GM23248 (cell line): Measurements from ENCODE around the gene COG5. TPM values are rescaled to one million over a fixed set of nuclear protein-coding genes. Genes with fewer than 3 reads are reported as not detected.
"Not testable (repeated sequence)": the region's sequence is repeated elsewhere in the genome, so short reads cannot be mapped to it uniquely, and the experiment has no call there.

Experiments
- DNase-seq: peaks from one replicate; pipeline ENCODE4 v3.0.0-alpha.2; 2015
- H2AFZ ChIP-seq: fragments of 200-600 bp; sonication (generic); 2 replicates; pipeline ENCODE4 v1.6.1; 2016; ENCODE audit warnings: antibody characterized with exemption
- H3F3A ChIP-seq: fragments of 200-600 bp; sonication (generic); 2 replicates; pipeline ENCODE4 v1.6.1; 2016; ENCODE audit warnings: mild to moderate bottlenecking, antibody characterized with exemption, mixed run types; ENCODE audit not compliant: insufficient read depth
- H3K27ac ChIP-seq: fragments of 200-600 bp; sonication (generic); 2 replicates; pipeline ENCODE4 v1.5.1; 2016; ENCODE audit warnings: mild to moderate bottlenecking
- H3K27me3 ChIP-seq: fragments of 200-600 bp; sonication (generic); replicated peaks from 2 replicates; pipeline ENCODE4 v1.6.1; 2016; ENCODE audit warnings: mild to moderate bottlenecking; ENCODE audit not compliant: insufficient read depth
- H3K36me3 ChIP-seq: fragments of 200-600 bp; sonication (generic); 2 replicates; pipeline ENCODE4 v1.6.1; 2016; ENCODE audit warnings: low read depth, mild to moderate bottlenecking
- H3K4me1 ChIP-seq: fragments of 200-600 bp; sonication (generic); 2 replicates; pipeline ENCODE4 v1.6.1; 2016; ENCODE audit warnings: mild to moderate bottlenecking; ENCODE audit not compliant: insufficient read depth
- H3K4me2 ChIP-seq: fragments of 200-600 bp; sonication (generic); one replicate; pipeline ENCODE4 v1.6.1; 2016; ENCODE audit warnings: mild to moderate bottlenecking; ENCODE audit not compliant: unreplicated experiment
- H3K4me3 ChIP-seq: fragments of 200-600 bp; sonication (generic); 2 replicates; pipeline ENCODE4 v1.5.1; 2016; ENCODE audit warnings: mild to moderate bottlenecking
- H3K79me2 ChIP-seq: fragments of 200-600 bp; sonication (generic); 2 replicates; pipeline ENCODE4 v1.6.1; 2016; ENCODE audit warnings: mild to moderate bottlenecking; ENCODE audit not compliant: insufficient read depth
- H3K9ac ChIP-seq: fragments of 200-600 bp; sonication (generic); 2 replicates; pipeline ENCODE4 v1.6.1; 2016; ENCODE audit warnings: mild to moderate bottlenecking
- H3K9me2 ChIP-seq: fragments of 200-600 bp; sonication (generic); 2 replicates; pipeline ENCODE4 v1.6.1; 2016; ENCODE audit warnings: mixed run types, mild to moderate bottlenecking, moderate library complexity; ENCODE audit not compliant: insufficient read depth
- H3K9me3 ChIP-seq: fragments of 200-600 bp; sonication (generic); one replicate; pipeline ENCODE4 v1.6.1; 2017; ENCODE audit warnings: low read depth
- H4K20me1 ChIP-seq: fragments of 200-600 bp; sonication (generic); 2 replicates; pipeline ENCODE4 v1.6.0; 2016; ENCODE audit not compliant: insufficient read depth
- EZH2 ChIP-seq: fragments of 200-600 bp; sonication (generic); IDR thresholded peaks from 2 replicates; pipeline ENCODE4 v1.6.1; 2018; ENCODE audit warnings: antibody characterized with exemption, mild to moderate bottlenecking; ENCODE audit not compliant: insufficient read depth, poor library complexity, severe bottlenecking
- EZH2phosphoT487 ChIP-seq: fragments of 200-600 bp; sonication (generic); IDR thresholded peaks from 2 replicates; pipeline ENCODE4 v1.6.1; 2018; ENCODE audit warnings: antibody characterized with exemption, moderate library complexity, mild to moderate bottlenecking, low read depth; ENCODE audit not compliant: insufficient read depth
- WGBS, 2 experiments: methylation state at CpG; one replicate each; pipeline ENCODE4 v1.1.6; 2015 to 2017; ENCODE audit warnings: low lambda C conversion rate in 2 of 2, low coverage in 1 of 2; ENCODE audit errors: missing lambda C conversion rate in 2 of 2; 5-methylcytosine and 5-hydroxymethylcytosine counted together
- in situ Hi-C: fragments of 300-500 bp; cut with MboI; formaldehyde crosslinking; loops from 2 replicates; pipeline ENCODE4 v1.15.0; 2020
- polyA plus RNA-seq: library from polyadenylated mRNA; unstranded; fragments of >200 nt; fragmentation: Nextera tagmentation; extraction: Ambion mirVana; gene quantifications from 2 replicates; pipeline ENCODE4 v1.2.1, GENCODE V29; 2016
- total RNA-seq: library from RNA; depleted of rRNA; stranded (reverse); fragments of >200 nt; shearing (Covaris generic); gene quantifications from 2 replicates; pipeline ENCODE4 v1.2.3, GENCODE V29; 2014

The COG5 gene
- total and polyA plus RNA-seq, 2 experiments from 2014 or later, result 20.7 to 26.0 TPM

GRCh38 chr7:107224374-107225223 lies 339.1 kb downstream of the COG5 start:
- Histone ChIP-seq H3K27me3 (no peaks in the 10 kb centered on the region), H2AFZ (no peak overlapping the region), H3F3A (no peaks in the 10 kb centered on the region), H4K20me1 (no peaks in the 10 kb centered on the region), H3K9me2 (no peaks in the 10 kb centered on the region), H3K4me2 (no peak overlapping the region), H3K9me3 (no peaks in the 10 kb centered on the region), H3K4me1 (no peaks in the 10 kb centered on the region), H3K4me3 (no peak overlapping the region), H3K79me2 (no peaks in the 10 kb centered on the region), H3K27ac (no peak overlapping the region), H3K36me3 (no peaks in the 10 kb centered on the region), H3K9ac (no peak overlapping the region)
- in situ Hi-C loops, result no loop called here
- DNase-seq, result no peak
- 86 to 93% methylated on average over 5 of the region's 5 CpGs for WGBS, 2 experiments
- TF ChIP-seq EZH2 (no peak), EZH2phosphoT487 (no peak)

- WGBS, 2 experiments, result 88 to 90% methylated on average over 4 to 6 of the region's 6 CpGs
- H3K9ac ChIP-seq, H2AFZ ChIP-seq, DNase-seq, H3K36me3 ChIP-seq, H3K27me3 ChIP-seq, H3K9me3 ChIP-seq, H3K4me1 ChIP-seq, H3K27ac ChIP-seq, in situ Hi-C loops, H3K4me2 ChIP-seq, H3F3A ChIP-seq, H3K79me2 ChIP-seq, H4K20me1 ChIP-seq, H3K9me2 ChIP-seq, H3K4me3 ChIP-seq: not testable (repeated sequence)
These were observed 342.9 kb downstream of the COG5 start for GRCh38 chr7:107220806-107221205.

GRCh38 chr7:107220356-107220755 lies 343.4 kb downstream of the COG5 start:
- TF ChIP-seq EZH2phosphoT487, result no peak
- no peak for TF ChIP-seq EZH2
- Histone ChIP-seq H3K4me1 (no peaks in the 10 kb centered on the region), H4K20me1 (no peaks in the 10 kb centered on the region), H2AFZ (no peak overlapping the region), H3K9me3 (no peaks in the 10 kb centered on the region), H3K9me2 (no peaks in the 10 kb centered on the region), H3F3A (no peaks in the 10 kb centered on the region), H3K27me3 (no peaks in the 10 kb centered on the region), H3K4me3 (no peak overlapping the region), H3K36me3 (no peaks in the 10 kb centered on the region), H3K9ac (no peak overlapping the region), H3K4me2 (no peak overlapping the region), H3K79me2 (no peaks in the 10 kb centered on the region), H3K27ac (no peak overlapping the region)
- in situ Hi-C loops, result no loop called here
- no peak for DNase-seq
- 94 to 96% methylated on average over 5 of the region's 5 CpGs for WGBS, 2 experiments

- H3K27me3 ChIP-seq, result no peaks in the 10 kb centered on the region
- 93 to 94% methylated on average over 2 of the region's 2 CpGs for WGBS, 2 experiments
- no peak for DNase-seq
These were observed 344.0 kb downstream of the COG5 start for GRCh38 chr7:107219563-107220244.

More at GRCh38 chr7:107219563-107220244, 344.0 kb downstream of the COG5 start:
- Histone ChIP-seq H2AFZ (no peak overlapping the region), H3K9me2 (no peaks in the 10 kb centered on the region), H3K9ac (no peak overlapping the region), H3K4me2 (no peak overlapping the region), H3K36me3 (no peaks in the 10 kb centered on the region), H4K20me1 (no peaks in the 10 kb centered on the region), H3K4me1 (no peaks in the 10 kb centered on the region), H3K4me3 (no peak overlapping the region), H3F3A (no peaks in the 10 kb centered on the region), H3K9me3 (no peaks in the 10 kb centered on the region), H3K27ac (no peak overlapping the region), H3K79me2 (no peaks in the 10 kb centered on the region)
- TF ChIP-seq EZH2phosphoT487 (no peak), EZH2 (no peak)
- in situ Hi-C loops, result no loop called here
